Right lobe of liver (tissue), 4 donors: ENCODE results near the gene PVALB.

Experiments used
- CTCF ChIP-seq, 4 donors: fragments of 200-600 bp in 3 of 4; fragments of 450-650 bp in 1 of 4; IDR thresholded peaks; one replicate each; pipeline versions ENCODE4 v1.5.1 to v1.8.0; 2016 to 2022; ENCODE audit warnings: antibody characterized with exemption in 4 of 4, mild to moderate bottlenecking in 2 of 4
- POLR2A ChIP-seq: fragments of 450-650 bp; IDR thresholded peaks from one replicate; pipeline ENCODE4 v1.6.1; 2017; ENCODE audit warnings: antibody characterized with exemption, mild to moderate bottlenecking
- donor health status: DM: no; HTN: no; CAD: no.
- donor health status: DM: no; HTN: no; CAD: no.
- donor health status: DM: no; HTN: yes; CAD: no.

GRCh38 chr22:36852056-36852973 is 35.5 kb upstream of the PVALB start:
- no peak for TF ChIP-seq CTCF (IDR thresholded peaks at IDR 0.05)
- TF ChIP-seq POLR2A = no peak
